ENCODE measurements around the gene MTA1. TPM values are rescaled to one million over a fixed set of nuclear protein-coding genes. Genes with fewer than 3 reads are reported as not detected.

The MTA1 gene
- total and polyA plus RNA-seq, 2 of the 8 experiments (the other 6 are each of a cell fraction or from before 2014, with no cell fraction given): 73.9 to 221 TPM

- no peak for TF ChIP-seq ATF2 (IDR thresholded peaks at IDR 0.05; ENCODE audit: low read length)
- no peak for TF ChIP-seq RNF2 (IDR thresholded peaks at IDR 0.05; ENCODE audit: borderline replicate concordance, low read depth, low read length, missing control alignments, poor library complexity, severe bottlenecking)
- no peak for TF ChIP-seq FOSL1 (IDR thresholded peaks at IDR 0.05; ENCODE audit: insufficient read depth, low read depth, low read length)
- no peak for TF ChIP-seq CHD7 (IDR thresholded peaks at IDR 0.05; ENCODE audit: insufficient replicate concordance, low read length)
- TF ChIP-seq RBBP5 (IDR thresholded peaks at IDR 0.05; ENCODE audit: borderline replicate concordance, low read depth, low read length): no peak
These were observed 9.0 kb upstream of the MTA1 start (continued) for GRCh38 chr14:105410642-105411016.

Measured in H1 (cell line).